ENCODE data around the gene HCN1. TPM values are rescaled to one million over a fixed set of nuclear protein-coding genes. Genes with fewer than 3 reads are reported as not detected.

Gene HCN1
- total RNA-seq, 2 donors from 2014 or later = 0.07 to 0.11 TPM

DNA sequence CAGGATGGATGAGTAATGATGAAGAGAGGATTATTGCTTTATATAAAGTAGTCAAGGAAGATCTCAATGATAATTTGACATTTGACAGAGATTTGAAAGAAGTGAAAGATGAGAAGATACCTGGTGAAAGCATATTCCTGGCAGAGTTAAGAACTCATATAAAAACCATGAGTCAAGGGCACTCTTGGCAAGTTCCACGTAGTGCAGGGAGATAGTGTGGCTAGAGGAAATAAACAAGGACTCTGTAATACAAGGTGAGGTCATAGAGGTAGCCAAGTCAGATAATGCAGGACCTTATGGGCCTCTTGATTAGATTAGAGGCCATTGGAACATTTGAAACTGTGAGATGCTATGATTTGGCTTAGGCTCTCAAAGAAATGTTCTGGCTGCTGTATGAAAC is 72.3 kb downstream of the HCN1 start:
- Histone ChIP-seq H3K27me3 (no peaks in the 10 kb centered on the region), H3K4me1 (no peaks in the 10 kb centered on the region), H3K4me3 (no peak overlapping the region), H3K27ac (no peak overlapping the region), H3K9me3 (no peaks in the 10 kb centered on the region), H3K36me3 (no peaks in the 10 kb centered on the region), H3K9ac (ENCODE audit: low read depth in 2 of 2, low read length in 2 of 2) (no peak overlapping the region)
- intact Hi-C loops (cut with DNase I) = no loop called here
- TF ChIP-seq, protein P1, sequence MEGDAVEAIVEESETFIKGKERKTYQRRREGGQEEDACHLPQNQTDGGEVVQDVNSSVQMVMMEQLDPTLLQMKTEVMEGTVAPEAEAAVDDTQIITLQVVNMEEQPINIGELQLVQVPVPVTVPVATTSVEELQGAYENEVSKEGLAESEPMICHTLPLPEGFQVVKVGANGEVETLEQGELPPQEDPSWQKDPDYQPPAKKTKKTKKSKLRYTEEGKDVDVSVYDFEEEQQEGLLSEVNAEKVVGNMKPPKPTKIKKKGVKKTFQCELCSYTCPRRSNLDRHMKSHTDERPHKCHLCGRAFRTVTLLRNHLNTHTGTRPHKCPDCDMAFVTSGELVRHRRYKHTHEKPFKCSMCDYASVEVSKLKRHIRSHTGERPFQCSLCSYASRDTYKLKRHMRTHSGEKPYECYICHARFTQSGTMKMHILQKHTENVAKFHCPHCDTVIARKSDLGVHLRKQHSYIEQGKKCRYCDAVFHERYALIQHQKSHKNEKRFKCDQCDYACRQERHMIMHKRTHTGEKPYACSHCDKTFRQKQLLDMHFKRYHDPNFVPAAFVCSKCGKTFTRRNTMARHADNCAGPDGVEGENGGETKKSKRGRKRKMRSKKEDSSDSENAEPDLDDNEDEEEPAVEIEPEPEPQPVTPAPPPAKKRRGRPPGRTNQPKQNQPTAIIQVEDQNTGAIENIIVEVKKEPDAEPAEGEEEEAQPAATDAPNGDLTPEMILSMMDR (IDR thresholded peaks at IDR 0.05) = no peak
- DNase-seq = no peak

DNA sequence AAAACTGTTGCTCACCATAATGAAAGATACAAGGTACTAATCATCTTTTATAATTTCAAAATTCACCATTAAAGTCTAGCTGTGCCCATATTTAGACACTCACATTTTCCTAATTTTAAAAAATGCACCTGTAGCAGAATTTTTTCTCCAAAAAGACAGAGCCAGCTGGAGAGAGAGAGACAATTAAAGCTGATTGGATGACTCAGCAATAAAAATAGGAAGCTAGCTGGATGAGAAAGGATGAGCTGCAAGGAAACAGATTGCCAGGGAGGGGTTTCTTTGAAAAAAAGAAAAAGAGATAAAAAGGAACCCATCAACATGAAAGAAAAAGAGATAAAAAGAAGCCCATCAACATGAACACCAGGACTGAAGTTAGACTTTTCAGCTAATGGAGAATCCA is 73.8 kb downstream of the HCN1 start:
- Histone ChIP-seq H3K9ac (ENCODE audit: low read depth in 2 of 2, low read length in 2 of 2) (no peak overlapping the region), H3K4me3 (no peak overlapping the region), H3K27me3 (no peaks in the 10 kb centered on the region), H3K27ac (no peak overlapping the region), H3K36me3 (no peaks in the 10 kb centered on the region), H3K9me3 (no peaks in the 10 kb centered on the region), H3K4me1 (no peaks in the 10 kb centered on the region)
- TF ChIP-seq, protein P1 (IDR thresholded peaks at IDR 0.05) = no peak
- intact Hi-C loops (cut with DNase I) = no loop called here
- DNase-seq = no peak

DNA sequence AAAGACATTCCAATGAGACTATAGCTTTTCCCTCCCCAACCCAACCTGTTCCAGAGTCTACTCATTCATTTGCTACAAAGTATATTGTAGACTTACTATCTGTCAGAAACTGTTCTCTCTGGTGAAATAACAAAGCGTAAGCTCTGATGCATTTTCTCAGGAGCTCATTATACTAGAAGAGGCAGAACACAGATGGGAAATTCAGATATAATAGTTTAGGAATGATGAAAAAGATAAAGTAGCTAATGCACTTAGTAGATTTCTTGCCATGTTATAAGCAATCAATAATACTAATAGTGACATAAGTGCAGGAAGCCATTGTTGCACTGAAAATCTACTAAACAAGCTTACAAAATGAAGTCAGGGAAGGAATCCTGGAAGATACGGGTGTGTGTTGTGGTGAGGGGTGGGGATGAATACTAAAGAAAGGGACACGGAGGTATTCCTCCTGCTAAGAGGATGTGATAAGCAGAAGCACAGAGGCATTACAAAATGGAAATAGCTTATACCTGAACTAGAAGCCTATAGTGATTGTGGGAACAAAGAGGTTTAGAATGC is 78.2 kb downstream of the HCN1 start:
- no peak overlapping the region for H3K27ac ChIP-seq
- no peaks in the 10 kb centered on the region for H3K4me1 ChIP-seq
- TF ChIP-seq, protein P1 (IDR thresholded peaks at IDR 0.05) = no peak
- no peaks in the 10 kb centered on the region for H3K27me3 ChIP-seq
- H3K9me3 ChIP-seq = no peaks in the 10 kb centered on the region
- H3K36me3 ChIP-seq = no peaks in the 10 kb centered on the region
- H3K4me3 ChIP-seq = no peak overlapping the region
- intact Hi-C loops (cut with DNase I) = no loop called here
- DNase-seq = no peak
- H3K9ac ChIP-seq (ENCODE audit: low read depth in 2 of 2, low read length in 2 of 2) = no peak overlapping the region

DNA sequence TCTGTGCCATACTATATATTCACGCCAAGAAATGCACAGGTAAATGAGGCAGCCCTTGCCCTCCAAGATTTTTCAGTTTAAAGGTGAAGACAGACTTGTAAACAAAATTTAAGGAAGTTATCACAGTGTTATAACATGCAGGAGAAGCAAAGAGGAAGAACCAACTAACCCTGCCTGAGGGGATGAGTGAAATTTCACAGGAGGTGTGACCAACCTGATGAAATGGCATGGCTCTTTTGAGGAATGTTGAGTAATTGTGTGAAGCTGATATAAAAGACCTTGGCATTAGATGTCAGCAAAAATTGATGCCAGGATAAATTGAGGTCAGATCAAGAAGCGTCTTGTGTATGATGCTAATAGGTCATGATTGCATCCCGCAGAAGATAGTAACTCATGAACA is 86.5 kb downstream of the HCN1 start:
- intact Hi-C loops (cut with DNase I) = no loop called here
- H3K9me3 ChIP-seq = no peaks in the 10 kb centered on the region
- H3K4me3 ChIP-seq = no peak overlapping the region
- no peaks in the 10 kb centered on the region for H3K36me3 ChIP-seq
- no peaks in the 10 kb centered on the region for H3K27me3 ChIP-seq
- TF ChIP-seq, protein P1 (IDR thresholded peaks at IDR 0.05) = no peak
- H3K4me1 ChIP-seq = no peaks in the 10 kb centered on the region
- no peak for DNase-seq
- H3K9ac ChIP-seq (ENCODE audit: low read depth in 2 of 2, low read length in 2 of 2) = no peak overlapping the region
- no peak overlapping the region for H3K27ac ChIP-seq

DNA sequence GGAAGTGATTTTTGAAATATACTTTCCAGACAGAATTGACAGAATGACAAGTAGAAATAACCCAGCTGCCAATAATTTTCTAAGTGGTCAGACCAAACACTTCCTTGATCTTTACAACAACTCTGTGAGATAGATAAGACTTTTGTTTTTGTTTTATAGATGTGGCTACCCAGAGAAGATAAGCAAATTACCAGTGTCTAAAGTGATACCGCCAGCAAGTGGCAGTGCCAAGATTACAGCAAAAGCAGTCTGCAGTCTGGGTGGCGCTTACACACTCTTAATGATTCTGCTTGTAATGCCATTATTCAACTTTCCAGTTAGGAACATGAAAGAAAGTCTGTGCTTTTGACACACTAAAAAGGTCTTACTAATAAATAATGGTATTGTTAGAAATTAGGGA is 92.1 kb downstream of the HCN1 start:
- no peak for DNase-seq
- intact Hi-C loops (cut with DNase I) = no loop called here
- no peaks in the 10 kb centered on the region for H3K9me3 ChIP-seq

More for the DNA sequence above, 92.1 kb downstream of the HCN1 start:
- Histone ChIP-seq H3K27me3 (no peaks in the 10 kb centered on the region), H3K27ac (no peak overlapping the region), H3K4me1 (no peaks in the 10 kb centered on the region), H3K9ac (ENCODE audit: low read depth in 2 of 2, low read length in 2 of 2) (no peak overlapping the region), H3K4me3 (no peak overlapping the region), H3K36me3 (no peaks in the 10 kb centered on the region)
- TF ChIP-seq, protein P1 (IDR thresholded peaks at IDR 0.05) = no peak
